NOMO-1 (cell line): Measurements from ENCODE around the gene PIK3CG.
"Not testable (repeated sequence)": the region's sequence is repeated elsewhere in the genome, so short reads cannot be mapped to it uniquely, and the experiment has no call there.

Experiments used
- DNase-seq, 2 experiments: peaks; one replicate each; lab custom pipeline; 2025; ENCODE audit not compliant: unreplicated experiment in 2 of 2; lab: John Stamatoyannopoulos, UW

PIK3CG gene

DNA sequence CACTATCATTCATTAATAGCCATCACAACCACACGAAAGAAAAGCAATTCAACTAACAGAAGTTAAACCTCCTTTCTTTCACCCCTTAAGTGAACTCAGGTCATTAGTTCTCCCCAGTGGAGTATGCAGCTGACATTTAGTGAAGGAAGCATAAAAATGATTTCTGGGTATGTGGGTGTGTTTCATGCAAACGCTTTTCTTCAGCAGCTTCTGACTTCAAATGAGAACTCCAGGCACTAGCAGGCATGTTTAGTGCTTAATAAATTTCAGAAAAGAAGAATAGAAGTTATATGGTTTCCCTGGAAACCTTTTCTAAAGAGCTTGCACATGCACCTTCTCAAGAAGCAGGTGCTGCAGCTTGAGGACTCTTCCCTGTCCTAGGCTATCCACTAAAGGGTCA lies 62.5 kb downstream of the PIK3CG start:
- DNase-seq, result no peak

DNA sequence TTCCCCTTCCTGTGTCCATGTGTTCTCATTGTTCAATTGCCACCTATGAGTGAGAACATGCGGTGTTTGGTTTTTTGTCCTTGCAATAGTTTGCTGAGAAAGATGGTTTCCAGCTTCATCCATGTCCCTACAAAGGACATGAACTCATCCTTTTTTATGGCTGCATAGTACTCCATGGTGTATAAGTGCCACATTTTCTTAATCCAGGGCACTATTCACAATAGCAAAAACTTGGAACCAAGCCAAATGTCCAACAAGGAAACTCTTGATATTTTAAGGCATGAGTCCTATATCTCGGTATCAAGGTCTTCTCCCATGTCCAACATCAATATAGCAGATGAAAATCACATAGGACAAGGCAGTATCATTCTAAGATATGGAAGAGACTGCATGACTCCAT lies 64.5 kb downstream of the PIK3CG start:
- not testable (repeated sequence) for DNase-seq

DNA sequence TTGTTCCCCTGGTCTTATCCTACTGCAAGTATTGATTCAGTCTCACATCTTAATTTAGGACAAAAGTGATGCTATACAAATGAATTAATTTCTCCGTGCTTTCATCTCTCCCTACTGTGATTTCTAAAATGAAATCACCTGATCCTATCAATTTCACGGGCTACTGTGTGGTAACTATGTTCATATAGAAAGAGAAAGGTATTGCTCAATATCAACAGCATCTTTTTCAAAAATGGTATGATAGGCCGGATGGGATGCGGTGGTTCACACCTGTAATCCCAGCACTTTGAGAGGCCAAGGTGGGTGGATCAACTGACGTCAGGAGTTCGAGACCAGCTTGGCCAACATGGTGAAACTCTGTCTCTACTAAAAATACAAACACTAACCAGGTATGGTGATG lies 71.2 kb downstream of the PIK3CG start:
- no peak for DNase-seq

DNA sequence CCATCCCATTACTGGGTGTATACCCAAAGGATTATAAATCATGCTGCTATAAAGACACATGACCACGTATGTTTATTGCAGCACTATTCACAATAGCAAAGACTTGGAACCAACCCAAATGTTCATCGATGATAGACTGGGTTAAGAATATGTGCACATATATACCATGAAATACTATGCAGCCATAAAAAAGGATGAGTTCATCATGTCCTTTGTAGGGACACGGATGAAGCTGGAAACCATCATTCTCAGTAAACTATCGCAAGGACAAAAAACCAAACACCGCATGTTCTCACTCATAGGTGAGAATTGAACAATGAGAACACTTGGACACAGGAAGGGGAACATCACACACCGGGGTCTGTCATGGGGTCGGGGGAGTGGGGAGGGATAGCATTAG lies 73.0 kb downstream of the PIK3CG start:
- not testable (repeated sequence) for DNase-seq

DNA sequence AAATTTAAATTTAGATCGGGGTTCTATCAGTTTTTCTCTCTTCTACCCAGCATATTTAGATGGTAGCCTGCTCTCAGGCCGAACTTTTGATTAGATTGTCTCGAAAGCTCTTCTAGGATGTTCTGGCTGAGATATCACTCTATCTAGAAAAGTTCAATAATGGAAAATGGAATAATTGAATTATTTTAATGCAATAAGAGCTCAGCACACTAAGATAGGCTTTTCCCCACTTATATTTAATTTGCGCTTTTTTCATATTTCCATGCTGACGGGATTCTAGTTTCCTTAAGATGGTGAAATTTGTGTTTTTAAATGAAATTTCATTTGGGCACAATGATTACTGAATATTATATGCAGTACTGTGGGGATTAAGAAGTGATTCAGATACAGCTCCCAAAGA lies 73.7 kb downstream of the PIK3CG start:
- DNase-seq, result no peak

DNA sequence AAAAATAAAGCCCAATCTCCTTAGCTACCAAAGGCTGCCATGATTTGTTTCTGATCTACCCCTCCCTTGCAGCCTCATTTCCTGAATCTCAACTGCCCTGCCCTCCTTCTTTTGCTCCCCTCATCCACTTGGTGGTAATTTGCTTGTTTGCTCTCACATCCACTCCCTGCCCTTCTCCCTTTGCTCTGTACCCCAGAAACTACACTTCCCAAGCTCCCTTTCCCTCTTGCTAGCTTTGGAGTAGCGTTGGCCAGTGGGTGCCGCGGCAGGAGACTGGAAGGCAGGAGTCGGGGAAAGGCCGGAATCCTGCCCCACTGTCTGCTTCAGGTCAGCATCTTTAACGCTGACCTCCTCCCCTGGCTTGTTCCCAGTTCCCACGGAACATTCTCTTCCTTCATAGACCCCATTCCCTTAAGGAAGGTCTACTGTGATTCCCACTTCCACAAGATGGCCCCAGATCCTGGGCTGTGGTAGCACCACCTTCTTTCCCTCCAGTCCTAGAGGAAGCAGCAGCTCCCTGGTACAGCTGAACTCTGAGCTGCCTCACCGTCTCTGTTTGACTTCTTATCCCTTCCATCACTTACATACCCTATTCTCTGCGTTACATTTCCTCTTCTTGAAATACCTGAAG lies 79.1 kb downstream of the PIK3CG start:
- no peak for DNase-seq

DNA sequence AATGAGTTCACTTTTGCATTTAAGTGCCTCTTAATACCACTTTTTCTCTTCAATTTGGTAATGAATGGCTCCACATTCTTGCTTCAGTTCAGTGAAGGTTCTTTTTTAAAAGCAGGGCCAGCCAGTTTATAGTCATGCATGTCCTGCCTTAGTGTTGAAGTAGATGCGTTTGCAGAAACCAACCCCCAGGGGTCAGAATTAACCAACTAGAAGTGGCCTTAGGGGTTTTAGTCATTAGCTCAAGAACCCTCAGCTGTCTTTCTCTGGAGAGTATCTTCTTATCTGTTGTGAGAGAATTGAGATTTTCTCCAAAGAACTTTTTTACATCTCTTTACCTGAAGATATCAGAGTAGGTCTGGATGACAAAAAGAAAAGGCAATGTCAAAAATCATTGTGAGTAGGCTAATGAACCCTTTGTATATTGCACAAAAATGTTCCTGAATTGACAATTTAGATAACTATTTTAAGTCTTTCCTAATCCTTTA lies 82.2 kb downstream of the PIK3CG start:
- DNase-seq, result peak; percentile 15 to 45

DNA sequence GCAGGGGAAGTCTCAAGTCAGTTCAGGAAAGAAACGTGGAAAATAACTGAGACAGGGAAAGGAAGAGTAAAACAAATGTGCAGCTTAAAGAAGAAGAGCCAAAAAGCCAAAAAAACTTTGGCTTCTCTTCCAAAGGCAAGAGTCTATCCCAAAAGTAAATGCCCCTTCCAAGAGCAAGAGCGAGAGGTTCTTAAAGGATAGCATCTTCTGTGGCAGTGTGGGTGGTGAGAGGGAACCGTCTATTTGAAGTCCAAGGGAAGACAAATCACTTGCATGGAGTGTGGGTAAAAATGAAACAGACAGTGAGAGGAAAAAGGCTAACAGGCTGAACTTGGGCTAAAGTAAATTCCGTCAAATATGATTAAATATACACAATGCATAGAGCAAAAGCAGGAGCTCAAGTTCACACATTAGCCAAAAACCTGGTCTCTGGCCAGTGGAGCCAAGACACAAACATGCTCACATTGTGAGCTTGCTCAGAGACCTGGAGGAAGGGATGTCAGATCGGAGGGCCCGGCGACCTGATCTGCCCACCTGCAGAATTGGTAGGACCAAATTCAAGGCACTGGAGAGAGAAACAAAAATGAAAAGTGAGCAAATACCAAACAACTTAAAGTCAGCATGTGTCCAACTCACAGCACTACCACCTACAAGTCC lies 87.0 kb downstream of the PIK3CG start:
- no peak for DNase-seq

DNA sequence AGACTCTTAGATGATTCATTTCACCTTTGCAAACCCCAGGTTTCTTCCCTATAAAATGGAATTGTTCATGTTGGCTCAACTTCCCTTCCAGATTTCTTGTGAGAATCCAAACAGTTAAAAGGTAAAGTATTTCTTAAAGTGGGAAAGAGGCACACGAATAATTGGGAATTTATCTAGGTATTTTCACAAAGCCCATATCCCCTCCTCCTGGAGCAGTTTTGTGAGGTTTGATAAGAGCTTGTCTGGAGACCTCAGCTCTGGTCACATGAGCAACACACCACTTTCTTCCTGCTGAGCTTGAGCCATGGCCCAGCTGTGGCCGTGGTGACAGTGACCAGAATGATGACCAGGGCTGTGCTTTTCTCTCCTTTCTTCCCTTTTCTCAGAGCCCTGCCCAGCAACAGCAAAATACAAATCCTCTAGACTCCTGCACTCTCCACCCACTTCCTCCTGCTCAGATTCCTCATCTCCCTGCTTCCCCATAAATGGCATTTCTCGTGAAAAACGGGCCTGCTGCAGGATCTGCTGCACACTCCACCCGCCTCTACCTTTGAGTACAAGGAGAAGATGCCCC lies 87.7 kb downstream of the PIK3CG start:
- DNase-seq, result no peak

DNA sequence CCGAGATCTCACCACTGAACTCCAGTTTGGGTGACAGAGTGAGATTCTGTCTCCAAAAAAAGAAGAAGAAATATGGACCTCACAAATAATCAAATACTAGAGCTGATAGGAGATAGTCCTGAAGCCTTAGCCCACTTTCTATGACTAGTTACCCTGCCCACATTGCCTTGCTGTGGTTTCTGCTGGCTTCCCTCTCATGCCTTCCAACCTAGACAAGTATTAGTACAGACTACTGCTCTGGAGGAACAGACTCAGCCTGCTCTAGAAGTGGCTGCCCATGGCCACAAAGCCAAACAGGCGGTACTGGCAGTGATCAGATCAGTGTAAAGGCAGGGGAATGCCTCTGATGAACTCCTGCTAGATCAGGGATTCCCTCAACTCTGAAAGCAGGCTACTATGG lies 89.8 kb downstream of the PIK3CG start:
- DNase-seq, result no peak

DNA sequence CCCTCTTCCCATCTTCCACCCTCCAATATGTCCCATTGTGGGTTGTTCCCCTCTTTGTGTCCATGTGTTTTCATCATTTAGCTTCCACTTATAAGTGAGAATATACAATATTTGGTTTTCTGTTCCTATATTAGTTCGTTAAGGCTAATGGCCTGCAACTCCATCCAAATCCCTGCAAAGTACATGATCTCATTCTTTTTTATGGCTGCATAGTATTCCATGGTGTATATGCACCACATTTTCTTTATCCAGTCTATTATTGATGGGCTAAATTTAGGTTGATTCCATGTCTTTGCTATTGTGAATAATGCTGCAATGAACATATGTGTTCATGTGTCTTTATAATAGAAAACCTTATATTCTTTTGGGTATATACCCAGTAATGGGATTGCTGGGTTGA lies 90.8 kb downstream of the PIK3CG start:
- DNase-seq, result not testable (repeated sequence)
